Fibroblast of skin of right quadriceps (primary cell): ENCODE results near the gene CTTNBP2.

Experiments used
- DNase-seq: peaks from one replicate; pipeline ENCODE4 v3.0.0-alpha.2; 2013

The CTTNBP2 gene

GRCh38 chr7:117870448-117871130 lies 2.7 kb downstream of the CTTNBP2 start:
- DNase-seq, result no peak

DNA sequence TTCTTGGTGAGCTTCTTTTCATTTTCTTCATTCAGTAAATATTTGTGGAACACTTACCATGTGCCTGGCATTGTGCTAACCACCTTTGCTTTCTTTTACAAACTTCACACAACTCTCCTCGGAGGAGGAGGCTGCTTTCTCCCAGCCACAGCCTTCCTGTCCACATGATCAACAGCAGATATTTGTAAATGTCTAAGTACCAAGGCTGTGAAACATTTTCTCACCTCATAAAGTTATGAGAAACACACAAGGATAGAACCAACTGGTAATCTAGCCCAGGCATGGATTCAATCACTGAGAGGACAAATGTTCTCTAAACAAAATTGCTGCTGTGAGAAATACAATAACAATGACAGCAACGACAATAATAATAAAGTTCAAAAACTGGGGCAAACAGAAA lies 3.9 kb downstream of the CTTNBP2 start:
- no peak for DNase-seq

- no peak for DNase-seq
These were observed 9.6 kb downstream of the CTTNBP2 start for GRCh38 chr7:117863618-117864017.

- DNase-seq, result no peak
These were observed 10.9 kb downstream of the CTTNBP2 start for GRCh38 chr7:117862378-117862777.

- DNase-seq, result no peak
These were observed 13.9 kb downstream of the CTTNBP2 start for GRCh38 chr7:117859246-117859812.

- no peak for DNase-seq
These were observed 14.5 kb downstream of the CTTNBP2 start for GRCh38 chr7:117858712-117859111.

DNA sequence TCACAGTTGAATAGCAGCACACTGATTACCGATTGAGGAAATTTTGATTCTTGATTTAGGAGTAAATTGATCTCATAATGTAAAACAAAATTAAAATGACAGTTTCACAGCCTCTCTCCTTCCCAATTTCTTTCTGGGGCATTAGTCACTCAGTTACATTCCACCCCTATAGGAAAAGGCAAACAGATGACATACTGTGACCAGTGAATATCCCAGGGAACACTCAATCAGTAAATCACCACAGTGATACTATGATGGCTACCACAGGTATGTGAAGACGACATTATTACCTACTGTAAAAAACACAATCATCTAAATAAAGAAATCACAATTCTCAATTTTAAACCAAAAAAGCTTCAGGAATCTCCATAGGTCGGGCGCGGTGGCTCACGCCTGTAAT lies 15.5 kb downstream of the CTTNBP2 start:
- no peak for DNase-seq

- DNase-seq, result no peak
These were observed 17.0 kb downstream of the CTTNBP2 start for GRCh38 chr7:117856196-117856595.

GRCh38 chr7:117854186-117854585 lies 19.1 kb downstream of the CTTNBP2 start:
- no peak for DNase-seq

- DNase-seq, result no peak
These were observed 24.3 kb downstream of the CTTNBP2 start for GRCh38 chr7:117848941-117849340.

- no peak for DNase-seq
These were observed 28.6 kb downstream of the CTTNBP2 start for GRCh38 chr7:117844678-117845077.

DNA sequence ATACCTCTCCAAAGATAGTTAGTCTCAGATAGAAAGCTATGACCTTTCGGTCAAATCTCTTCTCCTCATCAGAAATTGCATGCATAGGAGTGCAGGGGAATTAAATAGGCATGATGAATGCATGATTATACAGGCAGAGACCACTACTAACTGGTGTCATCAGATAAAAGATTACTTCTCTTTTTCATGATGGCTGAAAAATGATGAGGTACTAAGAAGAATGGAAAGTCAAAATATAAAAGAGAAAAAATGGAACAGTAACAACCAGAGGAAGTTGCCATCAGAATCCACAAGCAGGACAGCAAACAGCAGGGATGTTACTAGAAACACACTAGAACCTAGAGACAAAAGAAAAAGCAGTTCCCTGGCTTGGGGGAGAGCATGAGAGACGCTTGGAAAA lies 31.6 kb downstream of the CTTNBP2 start:
- no peak for DNase-seq

GRCh38 chr7:117841011-117841410 lies 32.2 kb downstream of the CTTNBP2 start:
- DNase-seq, result no peak

GRCh38 chr7:117839507-117839906 lies 33.7 kb downstream of the CTTNBP2 start:
- no peak for DNase-seq

DNA sequence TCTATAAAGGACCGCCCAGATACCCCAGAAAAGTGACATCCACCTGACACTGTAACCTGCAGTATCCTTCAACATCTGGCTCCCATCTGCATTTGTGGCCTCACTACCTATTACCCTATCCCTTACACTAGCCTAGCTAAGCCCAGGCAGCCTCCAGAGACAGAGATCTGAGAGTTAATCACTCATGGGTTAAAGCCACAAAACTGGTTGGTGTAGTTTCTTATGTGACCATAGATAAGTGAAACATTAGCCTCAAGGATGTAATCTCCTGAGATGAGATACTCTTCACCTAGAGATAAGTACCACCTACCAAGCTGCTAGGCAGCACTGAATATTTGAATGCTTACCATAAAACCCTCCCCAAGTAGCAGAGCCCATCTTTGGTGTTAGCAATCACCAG lies 35.4 kb downstream of the CTTNBP2 start:
- no peak for DNase-seq

DNA sequence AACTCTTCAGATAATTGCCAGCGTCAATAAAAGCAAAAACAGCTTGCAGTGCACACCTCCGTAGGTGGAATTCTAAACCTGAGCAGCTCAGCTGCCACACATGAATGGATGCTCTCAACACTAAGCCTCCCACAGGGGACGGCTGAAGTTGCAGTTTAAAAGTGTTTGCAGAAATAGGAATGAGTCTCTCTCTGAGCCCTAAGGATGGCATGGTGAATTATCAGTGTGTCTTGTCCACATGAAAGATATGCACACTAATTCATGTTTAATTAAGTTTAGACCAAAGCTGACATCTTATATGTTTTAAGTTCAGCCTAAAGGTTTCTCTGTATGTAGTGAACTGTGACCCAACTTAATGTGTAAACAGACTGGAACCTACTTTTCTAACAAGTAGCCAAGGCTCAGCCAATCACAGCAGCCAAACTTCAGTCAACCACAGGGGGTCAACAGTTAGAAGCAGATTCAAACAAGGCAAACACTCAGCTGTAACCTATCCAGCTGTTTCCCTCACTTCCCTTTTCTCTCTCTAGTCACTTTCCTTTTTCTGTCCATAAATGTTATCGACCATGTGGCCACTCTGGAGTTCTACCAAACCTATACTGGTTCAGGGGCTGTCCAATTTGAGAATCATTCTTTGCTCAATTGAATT lies 38.1 kb downstream of the CTTNBP2 start:
- DNase-seq, result no peak

DNA sequence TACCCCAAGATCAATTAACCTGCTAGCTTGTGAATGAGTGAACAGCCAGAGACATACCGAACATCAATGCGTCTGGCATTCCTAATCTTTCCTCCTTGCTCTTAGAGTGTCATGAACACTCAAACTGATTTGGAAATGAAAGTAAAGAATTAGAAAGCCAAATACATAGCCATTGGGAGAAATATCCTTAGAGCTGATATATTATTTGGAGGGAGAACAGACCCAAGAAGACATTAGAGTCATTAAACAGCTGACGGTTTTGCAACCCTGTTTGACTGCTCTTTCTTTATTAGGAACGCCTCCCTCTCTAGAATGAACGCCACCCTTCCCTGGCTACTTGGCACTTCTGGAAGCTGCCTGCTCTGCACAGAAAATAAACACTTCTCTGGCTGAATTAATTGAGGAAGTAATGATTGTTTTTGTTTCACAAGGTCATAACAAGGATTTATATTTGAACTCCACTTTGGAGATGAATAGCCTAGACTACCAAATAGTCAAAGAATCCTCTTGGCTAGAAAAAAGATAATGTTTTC lies 42.8 kb downstream of the CTTNBP2 start:
- DNase-seq, result no peak

- DNase-seq, result no peak
These were observed 43.7 kb downstream of the CTTNBP2 start for GRCh38 chr7:117829450-117830117.

DNA sequence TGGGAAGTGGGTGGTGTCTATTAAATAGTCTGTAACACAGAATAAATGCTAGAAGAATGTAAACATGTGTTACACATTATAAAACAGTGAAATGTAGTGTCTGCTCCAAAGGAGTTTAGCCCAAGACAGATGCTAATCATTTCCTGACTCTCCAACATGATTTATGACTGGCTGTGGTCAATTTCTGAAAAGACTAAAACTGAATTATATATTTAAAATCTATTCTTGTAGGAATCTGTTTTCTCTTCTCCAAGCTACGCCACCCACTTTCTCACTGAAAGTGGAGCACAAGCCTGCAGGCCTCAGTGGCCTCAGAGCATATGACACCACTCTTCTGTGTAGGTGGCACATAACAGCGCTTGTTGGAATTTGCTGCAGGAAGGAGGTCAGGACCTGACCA lies 44.4 kb downstream of the CTTNBP2 start:
- DNase-seq, result peak; percentile 35

DNA sequence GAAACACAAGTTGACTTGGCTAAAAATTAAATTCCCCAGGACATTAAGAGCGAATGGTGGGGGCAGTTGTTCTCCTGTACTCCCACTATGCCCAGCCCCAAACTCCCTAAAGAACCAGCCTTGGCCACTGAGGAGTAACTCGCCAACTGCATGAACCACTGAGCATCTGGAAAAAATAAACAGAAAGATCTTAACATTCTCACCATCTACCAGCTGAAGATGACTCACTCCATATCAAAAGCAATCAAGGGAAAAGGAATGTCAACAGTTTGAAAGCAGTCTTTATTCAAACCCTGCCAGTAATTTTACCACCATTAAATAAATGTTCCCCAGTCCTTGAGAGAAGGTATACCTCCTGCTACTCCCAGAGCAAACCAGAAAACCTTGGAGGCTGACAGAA lies 45.4 kb downstream of the CTTNBP2 start:
- peak; percentile 62 for DNase-seq

DNA sequence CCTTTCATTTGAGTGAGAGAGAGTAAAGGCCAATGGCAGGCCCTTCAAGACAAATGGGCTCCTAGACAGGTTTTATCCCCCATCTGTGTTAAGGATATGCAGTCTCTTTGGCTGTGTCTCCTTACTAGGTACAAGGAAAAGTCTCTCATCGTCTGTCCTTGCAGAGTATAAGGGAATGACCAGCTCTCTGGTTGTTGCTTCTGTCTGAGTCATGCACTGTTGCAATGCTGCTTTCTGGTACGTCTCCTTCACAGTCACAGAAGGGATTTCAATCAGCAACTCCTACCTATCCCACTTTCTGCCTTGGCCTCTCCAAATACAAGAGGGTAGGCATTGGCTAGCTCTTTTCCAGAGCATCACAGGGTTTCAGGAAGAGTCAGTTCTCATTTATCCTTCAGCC lies 48.1 kb downstream of the CTTNBP2 start:
- DNase-seq, result peak; percentile 14

- no peak for DNase-seq
These were observed 48.6 kb downstream of the CTTNBP2 start for GRCh38 chr7:117824592-117824991.

GRCh38 chr7:117819558-117819957 lies 53.7 kb downstream of the CTTNBP2 start:
- DNase-seq, result no peak

DNA sequence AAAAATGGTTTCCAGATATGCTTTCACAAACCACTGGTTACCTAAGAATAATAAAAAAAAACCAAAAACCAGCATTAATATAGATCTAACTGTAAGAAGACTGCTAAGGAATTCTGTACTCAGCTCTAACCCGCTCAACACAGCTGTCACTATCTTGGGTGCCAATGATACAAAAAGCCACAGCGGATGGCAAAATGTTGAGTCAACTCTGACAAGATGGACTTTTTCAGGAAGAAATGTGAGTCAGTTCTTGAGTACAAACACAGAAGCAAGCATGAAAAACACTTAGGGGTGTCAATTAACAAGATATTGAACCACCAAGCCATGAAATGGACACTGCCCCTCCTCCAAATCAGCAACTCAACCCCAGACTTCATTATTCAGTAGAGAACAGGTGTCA lies 55.0 kb downstream of the CTTNBP2 start:
- no peak for DNase-seq
